Stimulated activated CD8-positive, alpha-beta memory T cell treated with anti-CD3 and anti-CD28 coated beads, Interleukin-7, amount 100 ng/mL, for 24 hours (primary cell): Measurements from ENCODE around the gene NELFA.

ENCODE experiments used
- DNase-seq: peaks from one replicate; pipeline ENCODE4 v3.0.0-alpha.2; 2020; ENCODE audit warnings: low read depth

The NELFA gene

DNA sequence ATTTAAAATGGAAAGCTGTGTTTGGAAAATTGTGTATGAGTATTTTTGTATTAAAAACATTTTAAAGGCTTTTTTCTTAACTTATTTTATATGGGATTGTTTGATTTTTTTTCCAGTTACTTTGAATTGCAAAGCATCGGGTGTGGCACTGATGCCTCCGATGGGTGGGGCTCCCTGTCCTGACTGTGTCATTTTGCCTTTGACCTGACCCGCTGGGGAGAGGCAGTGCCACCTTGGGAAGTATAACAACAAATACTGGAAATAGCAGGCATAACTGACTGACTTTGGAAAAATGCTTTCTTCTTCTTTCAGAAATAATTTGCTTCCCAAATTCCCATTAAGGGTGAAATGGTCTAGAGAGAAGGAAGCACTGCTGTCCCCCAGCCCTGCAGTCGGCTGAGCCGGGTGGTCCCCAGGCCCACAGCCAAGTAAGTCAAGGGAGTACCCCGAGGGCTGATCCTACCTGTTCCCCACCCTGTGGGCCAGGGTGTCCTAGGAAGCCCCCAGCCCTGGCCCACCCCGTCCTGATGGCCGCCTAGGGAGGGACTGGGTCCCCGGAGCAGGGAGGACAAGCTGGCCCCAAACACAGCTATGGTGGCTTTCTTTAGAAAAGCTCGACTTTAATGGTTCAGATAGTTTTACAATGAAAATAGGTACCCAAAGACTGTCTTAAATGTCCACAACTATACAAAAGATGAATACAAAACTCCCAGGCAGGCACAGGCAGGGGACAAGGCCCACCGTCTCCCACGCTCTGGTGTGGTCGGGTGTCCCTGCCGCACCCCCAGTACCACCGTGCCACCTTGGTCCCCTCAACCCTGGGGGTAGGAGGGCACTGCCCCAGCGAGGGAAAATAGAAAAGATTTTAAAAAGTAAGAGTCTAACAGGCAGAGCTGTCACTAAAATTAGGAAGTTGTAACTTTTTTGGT is 26.4 kb downstream of the NELFA start:
- DNase-seq = no peak

DNA sequence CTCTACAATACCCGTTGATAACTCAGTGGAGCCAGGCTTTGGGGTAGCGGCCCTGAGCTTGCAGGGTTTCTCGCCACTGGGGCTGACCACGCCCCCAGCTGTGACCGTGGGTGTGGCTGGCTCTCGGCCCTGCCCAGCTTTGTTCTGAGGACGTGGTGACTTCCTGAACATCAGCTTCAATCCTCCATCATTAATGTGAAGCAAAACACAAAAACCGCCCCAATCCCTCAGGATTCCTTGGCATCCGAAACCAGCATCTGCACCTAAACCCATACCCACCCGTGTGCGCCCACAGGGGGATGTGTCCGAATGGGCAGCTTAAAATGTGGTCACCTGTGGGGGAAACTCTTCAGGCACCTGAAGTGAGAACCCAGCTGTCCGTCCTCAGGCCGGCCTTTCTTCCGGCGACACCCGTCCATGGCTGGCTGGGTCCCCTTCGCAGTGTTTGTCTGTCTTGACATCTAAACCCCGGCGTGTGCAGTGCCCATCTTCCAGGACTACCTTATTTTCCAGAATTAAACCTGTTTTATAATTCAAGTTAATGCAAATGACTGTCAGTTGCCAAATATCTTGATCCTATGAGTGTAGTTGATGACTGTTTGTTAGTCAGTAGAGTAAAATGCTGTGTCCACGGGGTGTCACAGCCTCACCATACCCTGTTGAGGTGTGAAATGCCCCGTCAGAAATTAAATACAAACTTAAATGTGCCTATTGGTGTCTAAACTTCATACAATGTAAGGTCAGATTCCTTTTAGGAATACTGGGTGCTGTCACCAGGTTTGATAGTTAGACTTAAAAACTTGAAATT is 27.3 kb downstream of the NELFA start:
- no peak for DNase-seq

DNA sequence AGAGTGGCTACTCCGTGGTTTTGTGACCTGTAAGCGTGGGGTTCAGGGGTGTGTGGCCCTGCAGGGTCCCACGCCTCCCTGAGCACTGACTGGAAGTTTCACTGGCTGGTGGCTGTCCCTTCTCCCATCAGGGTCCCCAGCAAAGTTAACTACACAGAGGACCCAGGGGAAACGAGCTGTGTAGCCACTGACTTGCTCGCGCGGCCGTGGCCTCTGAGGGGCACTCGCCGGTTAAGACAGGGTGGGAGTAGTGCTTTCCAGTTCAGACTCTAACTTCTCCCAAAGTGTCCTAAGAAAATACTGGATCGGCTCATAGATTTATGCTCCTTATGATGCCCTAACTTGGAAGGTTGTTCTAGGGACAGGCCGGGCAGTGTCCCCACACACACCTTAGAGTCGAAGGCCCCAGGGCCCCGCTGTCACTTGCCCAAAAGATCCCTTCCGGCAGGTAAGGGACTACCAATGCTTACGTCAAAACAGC is 28.2 kb downstream of the NELFA start:
- no peak for DNase-seq

DNA sequence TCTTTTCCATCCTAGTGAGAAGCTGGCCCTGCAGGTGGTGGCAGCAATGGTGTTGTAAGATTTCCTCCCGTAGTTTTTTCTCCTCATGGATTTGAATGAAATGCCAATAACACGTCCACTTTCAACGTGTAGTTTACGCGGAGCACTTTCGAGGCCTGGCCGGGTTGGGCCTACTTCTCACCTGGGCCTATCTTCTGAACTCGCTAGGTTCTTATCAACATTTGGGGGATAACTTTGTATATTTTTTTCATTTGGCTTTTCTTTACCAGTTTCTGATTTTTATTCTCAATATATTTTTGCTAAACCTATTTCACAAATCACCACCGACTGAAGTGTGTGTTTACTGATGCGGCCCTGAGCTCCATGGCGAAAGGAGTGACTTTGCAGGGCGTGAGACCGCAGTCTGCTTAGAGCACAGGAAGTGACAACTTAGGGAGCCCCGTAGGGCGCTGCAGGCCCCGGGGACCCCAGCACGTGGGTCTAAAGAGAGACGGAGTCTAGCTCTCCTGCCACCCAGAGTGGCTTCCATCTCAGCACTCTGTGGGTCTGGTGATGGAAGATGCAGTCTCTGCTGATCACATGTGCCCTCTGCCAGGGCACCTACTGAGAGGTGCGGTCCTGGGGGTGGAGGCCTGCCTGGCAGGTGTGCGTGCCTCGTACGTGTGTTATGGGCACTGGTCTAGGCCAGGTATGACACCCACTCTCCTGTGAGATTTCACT is 29.1 kb downstream of the NELFA start:
- no peak for DNase-seq

DNA sequence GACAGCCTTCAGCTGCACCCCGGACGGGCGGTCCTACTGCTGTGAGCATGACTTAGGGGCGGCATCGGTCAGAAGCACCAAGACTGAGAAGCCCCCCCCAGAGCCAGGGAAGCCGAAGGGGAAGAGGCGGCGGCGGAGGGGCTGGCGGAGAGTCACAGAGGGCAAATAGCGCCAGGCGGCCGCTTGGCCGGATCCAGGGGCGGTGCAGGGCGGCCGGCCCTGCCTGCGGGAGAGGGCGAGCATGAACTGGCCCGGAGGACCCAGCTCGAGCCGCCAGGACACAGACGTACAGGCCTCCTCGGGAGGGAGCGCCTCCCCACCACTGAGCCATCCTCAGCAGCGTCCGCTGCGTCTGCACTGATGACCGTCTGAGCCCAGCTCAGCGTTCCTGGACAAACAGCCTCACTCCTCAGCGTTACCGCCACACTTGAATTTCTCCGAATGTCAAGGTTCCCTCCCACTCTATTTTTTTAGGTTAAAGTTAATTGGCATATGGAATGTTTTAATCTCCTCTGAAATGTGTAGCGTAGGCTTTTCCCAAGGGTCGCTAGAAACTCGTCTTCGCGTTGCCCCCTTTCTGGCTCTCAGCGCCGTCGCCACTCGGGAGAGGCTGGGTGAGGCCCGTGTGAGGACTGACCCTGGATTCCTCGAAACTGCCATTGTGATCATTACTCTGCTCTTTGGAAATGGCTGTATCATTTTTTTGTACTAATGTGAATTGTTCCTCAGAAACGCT is 29.9 kb downstream of the NELFA start:
- DNase-seq = no peak

DNA sequence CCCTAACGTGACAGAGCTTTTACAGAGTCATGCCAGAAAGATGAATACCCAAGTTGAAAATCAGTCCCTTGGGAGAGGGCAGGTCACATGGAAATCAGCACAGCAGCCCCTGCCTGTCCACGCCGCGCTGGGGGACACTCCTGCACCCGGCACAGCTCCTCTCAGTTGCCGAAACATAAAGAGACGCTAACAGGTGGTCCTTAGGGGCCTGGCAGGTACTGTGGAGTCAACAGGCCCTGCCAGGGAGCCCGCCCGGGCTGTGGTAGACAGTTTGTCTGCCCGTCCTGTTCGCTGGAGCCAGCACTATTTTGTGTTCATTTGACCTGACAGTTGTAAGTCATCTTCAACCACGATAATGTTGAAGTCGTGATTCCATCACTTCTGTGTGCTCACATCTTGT is 30.5 kb downstream of the NELFA start:
- DNase-seq = no peak

DNA sequence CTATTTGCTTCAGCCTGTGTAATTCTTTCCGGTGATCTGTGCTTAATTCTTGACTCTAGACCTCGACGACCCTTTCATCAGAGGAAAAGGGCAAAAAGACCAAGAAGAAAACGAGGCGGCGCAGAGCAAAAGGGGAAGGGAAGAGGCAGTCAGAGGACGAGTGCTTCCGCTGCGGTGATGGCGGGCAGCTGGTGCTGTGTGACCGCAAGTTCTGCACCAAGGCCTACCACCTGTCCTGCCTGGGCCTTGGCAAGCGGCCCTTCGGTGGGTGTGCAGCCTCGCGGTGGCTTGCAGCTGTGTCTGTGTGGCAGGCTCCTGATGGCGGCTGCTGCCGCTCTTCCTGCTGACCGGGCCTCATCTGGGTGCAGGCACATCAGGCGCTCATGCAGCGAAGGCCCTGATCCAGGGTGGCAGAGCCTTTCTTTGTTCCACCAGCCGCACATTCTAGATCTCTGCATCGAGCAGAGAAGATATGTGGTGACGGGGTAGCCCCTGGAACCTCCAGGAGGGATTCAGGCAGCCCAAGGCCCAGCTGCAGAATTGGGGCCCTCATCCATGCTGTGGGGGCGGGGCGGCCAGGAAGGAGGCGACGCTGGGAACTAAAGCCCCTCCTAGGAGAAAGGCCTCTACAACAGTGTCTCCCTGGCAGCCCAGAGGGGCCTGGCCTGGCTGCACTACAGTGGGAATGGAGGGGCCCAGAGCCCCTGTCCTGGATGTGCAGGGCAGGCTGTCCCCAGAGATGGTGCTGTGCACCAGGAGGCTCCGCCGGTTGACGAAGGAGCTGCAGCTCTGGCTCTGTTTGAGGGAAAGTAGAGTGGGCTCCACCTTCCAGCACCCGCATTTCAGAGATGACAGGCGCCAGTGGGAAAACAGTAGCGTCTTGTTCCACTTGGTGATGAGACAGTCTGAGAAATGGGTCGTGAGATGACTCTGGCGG is 32.1 kb downstream of the NELFA start:
- no peak for DNase-seq

DNA sequence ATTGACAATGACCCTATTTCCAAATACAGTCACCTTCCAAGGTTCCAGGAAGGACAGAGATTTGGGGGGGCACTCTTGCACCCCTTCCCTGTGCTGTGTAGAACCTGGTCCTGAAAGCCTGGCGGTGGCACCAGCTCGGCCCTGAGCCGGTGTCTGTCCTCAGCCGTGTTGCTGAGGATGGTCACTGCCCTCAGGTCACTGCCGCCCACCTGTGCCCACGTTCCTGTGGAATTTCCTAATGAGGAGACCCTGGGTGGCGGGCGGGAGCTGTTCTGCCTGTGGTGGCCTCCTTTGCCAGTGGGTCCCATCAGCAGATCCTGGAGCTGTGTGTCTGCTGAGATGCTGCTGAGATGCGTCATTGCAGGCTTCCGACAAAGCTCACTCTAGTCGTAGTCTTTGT is 32.9 kb downstream of the NELFA start:
- no peak for DNase-seq

DNA sequence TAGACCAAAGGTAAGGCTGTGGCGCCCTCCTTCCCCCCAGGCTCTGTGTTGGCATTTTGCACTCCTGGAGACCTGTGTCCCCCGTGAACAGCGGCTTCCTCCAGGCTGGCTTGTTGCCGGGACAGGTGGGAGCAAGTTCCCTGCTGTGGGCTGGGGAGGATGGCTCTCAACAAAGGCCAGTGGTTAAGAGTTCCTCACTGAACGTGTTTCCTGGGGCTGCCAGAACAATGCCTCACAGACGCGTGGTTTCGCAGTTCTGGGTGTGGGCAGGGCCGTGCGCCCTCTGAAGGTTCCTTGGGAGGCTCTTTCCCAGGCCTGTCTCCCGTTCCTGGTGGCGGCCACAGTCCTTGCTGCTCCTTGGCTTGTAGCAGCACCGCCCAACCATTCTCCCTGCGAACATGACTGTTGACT is 33.4 kb downstream of the NELFA start:
- DNase-seq = no peak

DNA sequence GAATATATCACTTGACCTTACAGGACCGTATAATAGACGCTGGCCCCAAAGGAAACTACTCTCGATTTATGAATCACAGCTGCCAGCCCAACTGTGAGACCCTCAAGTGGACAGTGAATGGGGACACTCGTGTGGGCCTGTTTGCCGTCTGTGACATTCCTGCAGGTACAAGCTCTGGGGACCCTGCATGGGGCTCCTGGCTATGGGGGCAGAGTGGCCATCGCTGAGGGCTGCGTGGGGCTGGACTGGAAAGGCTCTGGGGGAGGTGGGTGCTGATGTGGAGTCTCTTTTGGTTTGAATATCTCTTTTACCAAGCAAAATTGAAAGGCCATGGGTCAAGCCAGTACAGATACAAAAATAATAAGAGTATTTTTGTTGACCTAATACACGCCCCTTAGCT is 33.9 kb downstream of the NELFA start:
- DNase-seq = no peak

DNA sequence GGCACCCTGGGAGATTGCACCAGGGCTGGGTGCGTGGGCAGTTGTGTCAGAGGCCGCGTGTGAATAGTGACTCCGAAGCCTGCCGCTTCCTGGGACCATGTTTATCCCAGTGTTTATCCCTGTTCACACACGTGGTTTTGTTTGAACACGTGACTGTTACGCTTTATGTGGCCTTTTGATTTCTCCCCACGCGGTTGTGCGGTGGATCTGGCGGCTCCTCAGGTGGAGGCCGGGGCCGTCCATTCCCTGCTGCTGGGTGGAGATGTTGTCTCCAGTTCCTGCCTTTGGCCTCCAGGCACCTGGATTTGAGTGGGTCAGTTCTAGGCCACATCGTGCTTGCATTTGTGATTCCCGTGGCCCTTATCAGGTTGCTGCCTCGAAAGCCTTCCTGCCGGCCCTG is 35.1 kb downstream of the NELFA start:
- no peak for DNase-seq

DNA sequence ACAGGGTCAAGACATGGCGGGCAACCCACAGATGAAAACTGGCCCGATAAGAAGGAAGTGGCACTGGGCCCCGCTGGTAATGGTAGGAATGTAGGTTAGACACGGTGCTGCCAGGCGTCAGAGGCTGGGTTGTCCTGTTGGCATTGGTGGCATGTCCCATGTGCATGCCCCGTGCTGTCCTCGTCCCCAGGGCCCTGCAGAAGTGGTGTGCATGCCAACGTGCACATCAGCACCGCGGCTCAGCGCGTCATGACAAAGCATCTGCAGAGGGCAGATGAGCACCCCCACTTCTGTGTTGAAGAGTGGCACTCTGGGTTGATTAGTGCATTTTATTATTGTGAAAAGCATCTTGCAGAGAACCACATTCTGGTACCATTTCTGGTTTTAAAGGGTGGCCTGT is 35.6 kb downstream of the NELFA start:
- DNase-seq = no peak

DNA sequence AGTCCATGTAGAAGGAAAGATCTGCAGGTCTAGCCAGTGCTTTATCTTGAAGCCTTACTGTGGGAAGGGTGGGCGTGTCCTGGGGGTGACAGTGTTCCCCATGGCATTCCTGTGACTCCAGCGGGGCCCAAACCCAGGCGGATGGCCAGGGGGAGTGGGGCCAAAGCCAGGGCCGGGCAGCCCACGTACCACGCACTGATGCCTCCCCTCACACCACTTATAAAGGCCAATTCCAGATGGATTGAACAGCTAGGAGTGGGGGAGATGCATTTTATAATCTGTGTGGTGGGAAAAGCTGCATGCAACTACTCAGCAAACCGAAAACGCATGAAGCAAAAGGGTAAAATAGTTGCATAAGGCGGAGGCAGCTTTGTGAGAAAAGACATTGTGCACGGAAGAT is 36.4 kb downstream of the NELFA start:
- DNase-seq = no peak

DNA sequence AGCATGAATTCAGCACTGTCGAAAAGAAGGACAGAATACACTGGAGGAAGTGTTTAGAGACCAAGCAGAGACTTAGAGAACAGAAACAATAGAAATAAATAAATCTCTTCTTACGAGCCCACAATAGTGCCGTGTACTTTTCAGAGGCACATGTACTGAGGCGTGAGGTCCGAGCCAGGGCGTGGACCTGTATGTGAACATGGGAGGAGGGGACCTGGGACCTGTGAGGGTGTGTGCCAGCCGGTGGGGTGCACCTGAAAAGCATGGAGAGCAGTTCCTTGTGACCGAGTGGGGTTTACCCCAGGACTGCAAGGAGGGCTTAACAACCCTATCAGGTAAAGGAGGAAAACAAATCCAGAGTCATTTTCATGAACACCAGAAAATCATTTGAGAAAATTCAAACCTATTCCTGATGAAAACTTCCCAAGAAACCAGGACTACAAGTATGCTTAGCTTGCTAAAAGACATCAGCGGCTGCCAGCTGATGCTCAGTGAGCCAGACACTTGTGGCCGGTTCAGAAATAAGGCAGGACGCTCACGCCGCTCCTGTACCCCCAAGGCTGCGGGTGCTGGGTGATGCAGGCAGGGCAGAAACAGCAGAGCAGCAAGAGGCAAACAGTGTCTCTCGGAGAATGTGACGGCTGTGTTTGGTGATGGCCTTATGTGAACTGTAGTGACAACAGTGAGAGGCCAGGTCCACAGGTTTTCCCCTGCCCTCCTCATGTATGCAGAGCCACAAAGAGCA is 37.1 kb downstream of the NELFA start:
- no peak for DNase-seq

DNA sequence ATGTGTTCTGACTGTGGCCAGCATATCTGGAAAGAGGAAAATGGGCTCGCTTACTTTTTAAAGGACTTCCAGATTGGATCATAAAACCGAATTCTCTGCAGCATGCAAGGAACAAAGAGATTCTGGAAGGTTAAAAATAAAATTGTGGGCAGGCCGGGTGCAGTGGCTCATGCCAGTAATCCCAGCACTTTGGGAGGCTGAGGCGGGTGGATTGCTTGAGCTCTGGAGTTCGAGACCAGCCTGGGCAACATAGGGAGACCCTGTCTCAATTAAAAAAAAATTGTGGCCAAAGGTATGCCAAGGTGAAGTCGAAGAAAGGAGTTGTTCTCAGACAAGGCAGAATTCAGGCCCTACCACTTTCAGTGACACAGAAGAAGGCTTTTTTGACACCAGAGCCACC is 37.8 kb downstream of the NELFA start:
- DNase-seq = no peak

DNA sequence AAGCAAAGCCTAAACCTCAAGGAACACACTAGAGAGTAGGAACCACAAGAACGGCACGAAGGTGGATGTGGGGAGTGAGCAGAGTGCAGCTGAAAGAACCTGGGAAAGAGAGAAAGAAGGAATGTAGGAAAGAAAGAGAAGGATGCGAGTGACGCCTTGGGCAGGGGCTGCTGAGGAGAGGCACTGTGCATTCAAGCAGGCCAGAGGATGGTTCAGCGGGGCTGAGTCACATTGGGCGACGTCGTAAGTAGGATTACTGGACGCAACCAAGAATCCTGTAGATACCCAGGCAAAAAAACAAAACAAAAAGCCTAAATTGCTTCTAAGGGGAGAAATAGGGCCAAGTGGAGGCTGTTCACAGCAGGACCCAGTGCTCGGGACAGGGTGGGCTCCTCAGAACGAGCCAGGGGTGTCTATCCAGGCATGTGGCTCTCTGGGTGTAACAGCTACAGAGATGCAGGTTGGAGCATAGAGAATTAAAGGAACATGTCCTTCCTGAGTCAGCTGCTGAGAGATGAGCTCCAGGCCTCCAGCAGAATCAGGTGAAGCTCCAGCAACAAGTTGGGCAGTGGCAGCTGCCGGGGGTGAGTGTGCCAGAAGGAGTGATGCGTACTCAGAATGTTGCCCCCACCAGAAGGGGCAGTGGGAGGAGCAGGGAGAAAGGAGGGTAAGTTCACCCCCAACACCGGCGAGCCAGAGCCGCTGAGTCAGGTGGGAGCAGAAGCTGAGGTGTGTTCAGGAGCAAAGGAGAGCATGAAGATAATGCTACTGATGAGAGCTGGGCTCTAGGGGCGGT is 38.6 kb downstream of the NELFA start:
- no peak for DNase-seq

DNA sequence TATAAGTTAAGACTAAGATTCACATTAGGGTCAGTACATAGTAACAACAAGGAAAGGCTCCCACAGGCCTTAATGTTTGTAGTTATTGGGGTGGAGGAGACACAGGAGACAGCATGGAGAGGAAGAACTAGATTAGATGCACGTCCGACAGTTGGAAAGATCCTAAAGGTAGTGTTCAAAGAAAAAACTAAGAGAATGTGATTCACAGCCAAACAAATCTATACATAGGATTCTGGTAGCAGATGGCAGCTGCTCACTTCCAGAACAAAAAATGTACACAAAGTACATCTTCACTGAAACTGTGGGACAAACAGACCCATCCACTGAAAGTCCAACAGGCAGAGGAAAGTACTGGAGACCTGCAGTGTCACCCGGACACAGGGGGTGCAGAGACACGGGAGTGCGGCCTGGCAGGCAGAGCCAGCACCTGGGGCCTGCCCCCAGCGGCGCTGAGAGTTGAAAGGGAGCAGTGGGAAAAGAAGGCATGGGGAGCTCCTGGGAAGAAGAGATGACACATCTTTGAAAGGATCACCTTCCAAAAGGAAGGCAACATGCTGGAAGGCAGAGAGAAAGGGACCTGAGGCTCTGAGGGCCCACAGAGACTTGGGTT is 40.0 kb downstream of the NELFA start:
- no peak for DNase-seq

DNA sequence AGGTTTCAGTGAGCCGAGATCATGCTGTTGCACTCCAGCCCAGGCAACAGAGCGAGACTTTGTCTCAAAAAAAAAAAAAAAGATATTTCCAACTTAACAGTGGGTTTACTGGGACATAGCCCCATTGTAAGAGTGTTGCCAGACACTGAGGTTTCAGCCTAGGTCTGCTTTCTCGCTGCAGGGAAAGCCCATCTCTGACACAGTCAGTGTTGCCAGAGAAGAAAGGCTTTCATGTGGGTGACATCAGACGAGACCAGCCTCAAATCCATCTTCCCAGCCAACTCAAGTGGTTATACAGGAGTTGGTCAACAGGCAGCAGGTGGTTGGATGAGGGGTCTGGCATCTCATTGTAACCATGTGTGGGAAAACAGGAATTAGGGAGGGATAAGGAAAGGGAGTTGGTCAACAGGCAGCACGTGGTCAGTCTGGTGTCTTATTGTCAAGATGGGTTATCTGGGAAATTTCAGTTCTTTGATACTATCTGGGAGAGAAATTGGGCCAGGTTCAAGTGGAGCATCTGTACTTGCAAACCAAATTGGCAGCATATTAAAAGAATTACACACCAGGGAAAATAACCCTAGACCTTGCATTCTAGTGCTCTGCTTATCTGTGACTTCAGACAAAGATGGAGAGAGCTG is 41.1 kb downstream of the NELFA start:
- no peak for DNase-seq
